Activated CD8-positive, alpha-beta T cell treated with anti-CD3 and anti-CD28 coated beads for 36 hours (primary cell): Measurements from ENCODE around the gene BMPR1A. TPM values are rescaled to one million over a fixed set of nuclear protein-coding genes. Genes with fewer than 3 reads are reported as not detected.

Source experiments
- ATAC-seq: fragments of 200-7000 bp; cut with Tn5 transposase; one replicate; pipeline ENCODE4 v1.10.0; 2021; ENCODE audit warnings: mild to moderate bottlenecking, moderate library complexity
- CTCF ChIA-PET: fragments of 350-600 bp; sonication (Branson Sonifier 250); formaldehyde crosslinking; loops from one replicate; lab custom pipeline; 2021; ENCODE audit warnings: antibody characterized with exemption; lab: Charles Lee
- POLR2A ChIA-PET: fragments of 350-600 bp; sonication (Branson Sonifier 250); formaldehyde crosslinking; loops from one replicate; lab custom pipeline; 2021; ENCODE audit warnings: antibody characterized with exemption; lab: Charles Lee
- DNase-seq: peaks from one replicate; pipeline ENCODE4 v3.0.0-alpha.2; 2020
- H3K27ac Mint-ChIP-seq: one replicate; pipeline ENCODE4 v1.8.0; 2021; ENCODE audit warnings: mild to moderate bottlenecking, mixed read lengths
- H3K27me3 Mint-ChIP-seq: one replicate; pipeline ENCODE4 v1.8.0; 2021; ENCODE audit warnings: mixed read lengths
- H3K36me3 Mint-ChIP-seq: one replicate; pipeline ENCODE4 v1.8.0; 2021; ENCODE audit warnings: low read depth, mixed read lengths
- H3K4me1 Mint-ChIP-seq: one replicate; pipeline ENCODE4 v1.8.0; 2021; ENCODE audit warnings: low read depth, mixed read lengths
- H3K4me3 Mint-ChIP-seq: one replicate; pipeline ENCODE4 v1.8.0; 2021; ENCODE audit warnings: mild to moderate bottlenecking, moderate library complexity, mixed read lengths
- H3K9me3 Mint-ChIP-seq: one replicate; pipeline ENCODE4 v1.8.0; 2021; ENCODE audit warnings: mixed read lengths
- CTCF ChIP-seq: fragments of 200-600 bp; IDR thresholded peaks from one replicate; pipeline ENCODE4 v1.8.0; 2022; ENCODE audit warnings: antibody characterized with exemption, mild to moderate bottlenecking
- intact Hi-C: fragments of 100-400 bp; cut with micrococcal nuclease; formaldehyde crosslinking; loops from one replicate; pipeline ENCODE4 v1.10.0; 2022
- total RNA-seq, 2 experiments: library from RNA; stranded (reverse); gene quantifications; one replicate each; pipeline ENCODE4 v1.2.3, GENCODE V29; 2021

The BMPR1A gene
- total RNA-seq, 2 experiments from 2014 or later: 6.6 to 6.9 TPM

DNA sequence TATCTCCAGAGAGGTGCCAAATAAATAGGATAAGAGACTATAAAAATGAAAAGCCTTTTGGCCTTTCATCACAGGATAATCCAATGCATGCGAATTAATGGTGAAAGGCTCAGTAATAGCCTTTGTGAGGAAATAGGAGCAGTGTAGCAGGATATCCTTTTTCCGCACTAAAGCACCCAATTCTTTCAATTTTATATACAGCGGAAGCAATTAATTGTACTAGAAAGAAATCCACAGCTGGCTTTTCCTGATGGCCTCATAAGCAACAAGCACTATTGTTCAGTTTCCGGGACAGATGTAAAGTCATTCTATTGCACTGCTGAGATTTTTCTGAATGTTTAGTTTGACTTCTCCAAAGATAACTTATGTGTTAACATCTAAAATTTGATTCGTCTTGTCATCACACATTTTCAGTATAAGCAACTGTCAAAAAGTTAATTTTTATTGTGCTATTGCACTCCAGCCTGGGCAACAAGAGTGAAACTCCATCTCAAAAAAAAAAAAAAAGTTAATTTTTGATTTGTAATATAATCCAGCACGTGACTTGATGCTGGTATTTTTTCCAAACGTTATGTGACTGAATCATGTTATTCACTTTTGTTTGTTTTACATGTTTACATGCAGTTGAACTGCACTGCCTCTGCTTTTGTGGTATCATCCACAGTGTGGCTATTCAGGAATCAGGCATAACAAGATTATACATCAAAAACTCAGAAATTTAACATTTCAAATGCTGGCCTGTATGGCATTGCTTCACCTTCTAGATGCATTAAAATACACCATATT is 8.4 kb upstream of the BMPR1A start:
- H3K27me3 Mint-ChIP-seq: no peaks in the 10 kb centered on the region
- ATAC-seq (no peak), DNase-seq (no peak)
- peaks cover 7% of the 10 kb centered on the region for H3K4me1 Mint-ChIP-seq
- intact Hi-C loops: no loop called here
- no peak overlapping the region for H3K4me3 Mint-ChIP-seq
- no peak for TF ChIP-seq CTCF
- H3K27ac Mint-ChIP-seq: no peak overlapping the region
- POLR2A ChIA-PET: interaction anchor here (1.5 kb wide), 1 partner anchor 9 kb away, joined by 3 read pairs; the partner anchor contains the start of gene BMPR1A
- H3K9me3 Mint-ChIP-seq: no peaks in the 10 kb centered on the region
- H3K36me3 Mint-ChIP-seq: no peaks in the 10 kb centered on the region
- CTCF ChIA-PET: interaction anchor here (0.6 kb wide), 1 partner anchor 191 kb away, joined by 5 read pairs; no protein-coding TSS in a partner anchor

DNA sequence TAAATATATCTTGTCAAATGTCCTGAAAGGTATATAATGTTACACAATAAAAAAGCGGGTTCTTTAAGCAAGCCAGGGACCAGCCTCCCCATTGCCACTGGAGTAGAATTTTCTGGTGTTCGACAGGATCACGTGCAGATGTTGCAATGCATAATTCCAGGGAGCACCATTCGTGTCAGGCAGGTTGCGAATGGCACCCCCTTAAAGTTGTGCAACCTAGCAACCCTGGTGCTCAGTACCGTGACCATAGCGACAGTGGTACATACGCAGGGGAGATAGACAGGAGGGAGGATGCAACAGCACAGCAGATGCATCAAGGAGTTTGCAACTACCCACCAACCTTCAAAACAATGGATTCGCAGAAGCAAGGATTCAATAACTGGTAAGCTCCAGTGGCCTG is 6.6 kb upstream of the BMPR1A start:
- Mint-ChIP-seq H3K4me3 (no peak overlapping the region), H3K4me1 (peaks cover 10% of the 10 kb centered on the region), H3K27ac (no peak overlapping the region), H3K27me3 (no peaks in the 10 kb centered on the region), H3K36me3 (no peaks in the 10 kb centered on the region), H3K9me3 (no peaks in the 10 kb centered on the region)
- ChIA-PET CTCF (no interaction called here), POLR2A (no interaction called here)
- ATAC-seq (no peak), DNase-seq (no peak)
- intact Hi-C loops: no loop called here
- no peak for TF ChIP-seq CTCF

GRCh38 chr10:86751477-86751876 is 4.9 kb upstream of the BMPR1A start:
- peaks cover 2% of the 10 kb centered on the region for H3K27me3 Mint-ChIP-seq
- CTCF ChIA-PET: interaction anchor here (1.3 kb wide), 1 partner anchor 10 kb away, joined by 3 read pairs; no protein-coding TSS in a partner anchor
- no peak overlapping the region for H3K27ac Mint-ChIP-seq
- no peak for TF ChIP-seq CTCF
- ATAC-seq (no peak), DNase-seq (no peak)
- no peaks in the 10 kb centered on the region for H3K9me3 Mint-ChIP-seq
- POLR2A ChIA-PET: no interaction called here
- no peaks in the 10 kb centered on the region for H3K36me3 Mint-ChIP-seq
- intact Hi-C loops: no loop called here
- no peak overlapping the region for H3K4me3 Mint-ChIP-seq
- H3K4me1 Mint-ChIP-seq: peaks cover 17% of the 10 kb centered on the region

DNA sequence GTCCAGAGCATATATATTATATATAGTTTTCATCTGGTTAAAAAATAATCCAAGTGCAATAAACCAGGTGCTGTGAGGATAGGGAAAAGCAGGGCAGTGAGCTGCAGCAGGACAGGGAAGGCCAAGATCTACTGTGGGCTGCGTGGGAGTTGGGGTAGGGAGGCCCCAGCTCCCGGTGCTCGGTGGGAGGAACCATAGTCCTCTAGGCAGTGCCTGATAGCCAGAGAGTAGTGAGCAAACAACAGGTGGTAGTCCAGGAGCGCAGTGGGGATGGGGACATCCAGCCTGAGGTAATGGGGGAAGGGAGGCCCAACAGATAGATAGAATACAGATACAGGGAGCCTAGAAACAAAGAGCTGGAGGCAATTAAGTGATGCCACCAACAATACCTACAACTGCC is 4.1 kb upstream of the BMPR1A start:
- ChIA-PET POLR2A (interaction anchor here (1.6 kb wide), 1 partner anchor 41 kb away, joined by 4 read pairs; no protein-coding TSS in a partner anchor), CTCF (no interaction called here)
- DNase-seq (no peak), ATAC-seq (no peak)
- Mint-ChIP-seq H3K27ac (no peak overlapping the region), H3K27me3 (peaks cover 3% of the 10 kb centered on the region), H3K36me3 (peaks cover under 1% of the 10 kb centered on the region), H3K4me3 (no peak overlapping the region), H3K4me1 (peaks cover 17% of the 10 kb centered on the region), H3K9me3 (no peaks in the 10 kb centered on the region)
- TF ChIP-seq CTCF: no peak
- intact Hi-C loops: no loop called here

- ATAC-seq (no peak), DNase-seq (no peak)
- Mint-ChIP-seq H3K27ac (no peak overlapping the region), H3K4me1 (peaks cover 25% of the 10 kb centered on the region), H3K36me3 (peaks cover 3% of the 10 kb centered on the region), H3K27me3 (peaks cover 9% of the 10 kb centered on the region), H3K9me3 (no peaks in the 10 kb centered on the region), H3K4me3 (no peak overlapping the region)
- CTCF ChIA-PET: interaction anchor here (1.0 kb wide), 1 partner anchor 147 kb away, joined by 4 read pairs; no protein-coding TSS in a partner anchor
- intact Hi-C loops: no loop called here
- POLR2A ChIA-PET: interaction anchor here (1.0 to 1.6 kb wide), 2 partner anchors 25 to 41 kb away, joined by 3 to 4 read pairs; no protein-coding TSS in a partner anchor
- no peak for TF ChIP-seq CTCF
Measured at GRCh38 chr10:86753051-86753450, 3.4 kb upstream of the BMPR1A start.
